NCI-H2171 treated with DMSO at 0.1 percent for 48 hours (cell line): ENCODE measurements around the gene KCNQ1OT1.

Experiments used
- DNase-seq: peaks from one replicate; lab custom pipeline; 2025; lab: John Stamatoyannopoulos, UW

KCNQ1OT1 gene

GRCh38 chr11:2581931-2582350 is 117.9 kb downstream of the KCNQ1OT1 start:
- no peak for DNase-seq

- DNase-seq = no peak
Observed at GRCh38 chr11:2581151-2581930, 118.5 kb downstream of the KCNQ1OT1 start.

GRCh38 chr11:2580571-2581001 is 119.2 kb downstream of the KCNQ1OT1 start:
- DNase-seq = no peak

GRCh38 chr11:2580061-2580421 is 119.8 kb downstream of the KCNQ1OT1 start:
- DNase-seq = no peak

GRCh38 chr11:2579315-2580060 is 120.3 kb downstream of the KCNQ1OT1 start:
- no peak for DNase-seq

GRCh38 chr11:2578929-2579270 is 120.9 kb downstream of the KCNQ1OT1 start:
- DNase-seq = no peak

GRCh38 chr11:2577991-2578928 is 121.5 kb downstream of the KCNQ1OT1 start:
- no peak for DNase-seq

- no peak for DNase-seq
Observed at GRCh38 chr11:2577031-2577990, 122.5 kb downstream of the KCNQ1OT1 start.

GRCh38 chr11:2576549-2576948 is 123.2 kb downstream of the KCNQ1OT1 start:
- no peak for DNase-seq

- no peak for DNase-seq
Observed at GRCh38 chr11:2576111-2576510, 123.7 kb downstream of the KCNQ1OT1 start.

- DNase-seq = no peak
Observed at GRCh38 chr11:2575591-2576051, 124.2 kb downstream of the KCNQ1OT1 start.

GRCh38 chr11:2574553-2575535 is 125.0 kb downstream of the KCNQ1OT1 start:
- no peak for DNase-seq

GRCh38 chr11:2574043-2574552 is 125.7 kb downstream of the KCNQ1OT1 start:
- DNase-seq = no peak

GRCh38 chr11:2573240-2574042 is 126.4 kb downstream of the KCNQ1OT1 start:
- DNase-seq = no peak

- no peak for DNase-seq
Observed at GRCh38 chr11:2572491-2573239, 127.1 kb downstream of the KCNQ1OT1 start.

GRCh38 chr11:2571598-2572281 is 128.1 kb downstream of the KCNQ1OT1 start:
- no peak for DNase-seq

GRCh38 chr11:2570841-2571597 is 128.8 kb downstream of the KCNQ1OT1 start:
- no peak for DNase-seq
